Measurements from ENCODE around the gene TBX4.

GRCh38 chr17:61464843-61465180, 12.6 kb downstream of the TBX4 start:
- TF ChIP-seq, protein P1, sequence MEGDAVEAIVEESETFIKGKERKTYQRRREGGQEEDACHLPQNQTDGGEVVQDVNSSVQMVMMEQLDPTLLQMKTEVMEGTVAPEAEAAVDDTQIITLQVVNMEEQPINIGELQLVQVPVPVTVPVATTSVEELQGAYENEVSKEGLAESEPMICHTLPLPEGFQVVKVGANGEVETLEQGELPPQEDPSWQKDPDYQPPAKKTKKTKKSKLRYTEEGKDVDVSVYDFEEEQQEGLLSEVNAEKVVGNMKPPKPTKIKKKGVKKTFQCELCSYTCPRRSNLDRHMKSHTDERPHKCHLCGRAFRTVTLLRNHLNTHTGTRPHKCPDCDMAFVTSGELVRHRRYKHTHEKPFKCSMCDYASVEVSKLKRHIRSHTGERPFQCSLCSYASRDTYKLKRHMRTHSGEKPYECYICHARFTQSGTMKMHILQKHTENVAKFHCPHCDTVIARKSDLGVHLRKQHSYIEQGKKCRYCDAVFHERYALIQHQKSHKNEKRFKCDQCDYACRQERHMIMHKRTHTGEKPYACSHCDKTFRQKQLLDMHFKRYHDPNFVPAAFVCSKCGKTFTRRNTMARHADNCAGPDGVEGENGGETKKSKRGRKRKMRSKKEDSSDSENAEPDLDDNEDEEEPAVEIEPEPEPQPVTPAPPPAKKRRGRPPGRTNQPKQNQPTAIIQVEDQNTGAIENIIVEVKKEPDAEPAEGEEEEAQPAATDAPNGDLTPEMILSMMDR (optimal IDR thresholded peaks at IDR 0.05 in 1 of 3, IDR thresholded peaks at IDR 0.05 in 1 of 3, conservative IDR thresholded peaks at IDR 0.05 in 1 of 3; ENCODE audit: extremely low read depth in 1 of 3, insufficient read depth in 2 of 3, low read length in 3 of 3) = no peak
- no peak for TF ChIP-seq EZH2 (IDR thresholded peaks at IDR 0.05; ENCODE audit: low read length)
